HG02981 (cell line): ENCODE results near the gene TMEM95.

Experiments used
- ATAC-seq: cut with Tn5 transposase; IDR thresholded peaks from one replicate; pipeline ENCODE4 v1.9.1; 2021; ENCODE audit warnings: mild to moderate bottlenecking, moderate library complexity; ENCODE audit not compliant: unreplicated experiment

TMEM95 gene

DNA sequence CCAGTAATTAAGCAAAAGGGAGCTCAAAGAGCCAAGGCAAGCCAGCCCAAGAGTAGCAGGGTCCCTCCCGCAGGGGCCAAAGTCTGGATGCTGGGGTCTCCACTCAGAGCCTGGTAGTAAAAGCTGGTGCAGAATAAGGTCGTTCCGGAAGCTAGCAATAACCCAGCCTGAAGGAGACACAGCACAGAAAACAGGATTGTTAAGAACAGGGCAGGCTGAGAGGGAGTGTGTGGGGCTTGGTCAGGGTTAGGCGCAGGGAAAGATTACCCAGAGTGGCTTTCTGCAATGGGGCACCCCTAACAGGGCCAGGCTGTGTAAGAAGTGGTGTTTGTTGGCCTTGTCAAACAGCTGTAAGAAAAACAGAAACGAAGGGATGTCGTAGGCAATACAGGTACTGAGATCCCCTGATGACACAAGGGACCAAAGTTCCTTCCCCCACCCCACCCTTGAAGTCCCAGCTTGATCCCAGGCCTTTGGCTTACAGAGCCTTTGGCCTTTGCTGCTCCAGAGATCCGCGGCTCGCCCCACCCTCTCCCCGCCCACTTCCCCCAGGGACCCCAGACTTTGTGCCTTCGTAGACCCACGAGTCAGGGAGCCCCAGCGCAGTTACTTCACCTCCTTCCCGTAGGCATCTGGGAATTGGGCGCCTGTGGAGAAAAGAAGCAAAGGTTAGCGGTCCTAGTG, 48.2 kb downstream of the TMEM95 start:
- no peak for ATAC-seq

DNA sequence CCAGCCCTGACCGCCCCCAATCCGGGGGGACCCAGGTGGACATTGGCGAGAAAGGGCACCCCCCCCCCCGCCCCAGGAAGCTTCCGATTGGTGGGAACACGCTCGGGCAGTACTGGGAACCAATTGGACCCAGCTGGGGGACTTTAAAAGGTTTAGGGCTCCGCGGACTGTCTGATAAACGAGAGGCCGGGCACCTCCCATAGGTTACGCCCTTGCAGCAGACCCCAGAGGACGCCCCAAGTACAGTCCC, 48.7 kb downstream of the TMEM95 start:
- no peak for ATAC-seq

DNA sequence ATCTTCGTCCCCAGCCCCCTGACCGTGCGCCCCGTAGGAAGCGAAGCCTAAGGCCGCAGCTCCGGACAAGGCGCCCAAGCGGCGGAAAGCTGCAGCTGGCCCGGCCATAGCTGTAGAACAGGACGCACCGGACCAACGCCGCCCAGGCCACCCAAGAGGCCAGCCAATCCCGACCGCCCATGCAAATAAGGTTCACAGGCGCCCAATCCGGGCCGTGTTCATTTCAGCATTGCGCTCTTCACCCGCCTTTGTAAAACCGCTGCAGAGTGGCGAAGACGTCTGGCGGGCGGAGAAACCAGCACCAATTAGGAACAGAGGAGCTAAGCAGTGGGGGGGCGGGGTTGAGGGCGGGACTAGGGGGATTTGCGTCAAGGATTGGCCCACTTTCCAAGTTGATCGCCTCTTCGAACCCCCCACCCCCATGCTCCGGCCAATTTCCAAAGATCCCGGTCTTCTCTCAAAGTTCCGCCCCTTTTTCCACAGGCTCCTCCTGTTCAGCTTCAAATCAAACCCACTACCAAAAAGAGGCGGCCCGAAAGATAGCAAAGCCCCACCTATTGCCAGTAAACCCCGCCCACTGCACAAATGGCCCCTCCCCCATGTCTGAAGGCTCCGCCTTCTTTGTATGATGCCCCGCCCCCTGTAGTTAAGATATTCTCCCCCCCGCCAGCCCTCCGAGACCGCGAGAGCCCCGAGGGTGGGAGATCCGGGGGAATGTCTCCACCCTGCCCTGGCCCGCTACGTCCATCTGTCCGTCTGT, 49.2 kb downstream of the TMEM95 start, which contains the start of gene TMEM256:
Gene TMEM256 (minus strand): TSS at position 121 of the 760 bp plus-strand sequence. CDS start 13 bp downstream, at position 108.
- peak; percentile 91 for ATAC-seq

DNA sequence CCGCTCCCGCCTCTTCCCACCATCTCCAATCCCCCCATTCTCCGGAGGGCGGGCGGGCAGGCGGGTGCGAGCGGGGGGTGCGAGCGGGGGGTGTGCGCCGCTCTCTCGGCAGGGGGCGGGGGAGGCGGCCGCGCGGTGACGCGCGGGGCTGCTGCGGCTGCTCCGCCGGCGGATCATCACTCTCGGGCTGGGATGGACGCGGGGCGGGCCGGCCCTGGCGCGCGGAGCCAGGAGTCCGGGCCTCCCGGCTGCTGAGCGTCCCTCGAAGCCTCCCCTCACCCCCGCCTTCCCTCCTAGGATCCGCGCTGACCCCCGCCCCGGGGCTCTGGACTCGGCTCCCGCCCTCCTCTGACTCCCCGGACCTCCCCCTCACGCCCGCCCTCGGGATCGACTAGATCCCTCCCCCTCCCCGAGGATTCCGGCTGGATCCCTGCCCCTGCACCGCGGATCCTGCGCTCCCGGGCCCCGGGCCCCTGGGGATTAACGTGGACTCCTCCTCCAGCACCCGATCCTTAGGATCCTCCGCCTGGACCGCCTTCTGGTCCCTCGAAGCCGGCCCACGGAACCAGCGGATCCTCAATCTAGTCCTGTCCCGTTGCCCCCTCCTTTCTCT, 49.9 kb downstream of the TMEM95 start:
- ATAC-seq, result peak; percentile 7

DNA sequence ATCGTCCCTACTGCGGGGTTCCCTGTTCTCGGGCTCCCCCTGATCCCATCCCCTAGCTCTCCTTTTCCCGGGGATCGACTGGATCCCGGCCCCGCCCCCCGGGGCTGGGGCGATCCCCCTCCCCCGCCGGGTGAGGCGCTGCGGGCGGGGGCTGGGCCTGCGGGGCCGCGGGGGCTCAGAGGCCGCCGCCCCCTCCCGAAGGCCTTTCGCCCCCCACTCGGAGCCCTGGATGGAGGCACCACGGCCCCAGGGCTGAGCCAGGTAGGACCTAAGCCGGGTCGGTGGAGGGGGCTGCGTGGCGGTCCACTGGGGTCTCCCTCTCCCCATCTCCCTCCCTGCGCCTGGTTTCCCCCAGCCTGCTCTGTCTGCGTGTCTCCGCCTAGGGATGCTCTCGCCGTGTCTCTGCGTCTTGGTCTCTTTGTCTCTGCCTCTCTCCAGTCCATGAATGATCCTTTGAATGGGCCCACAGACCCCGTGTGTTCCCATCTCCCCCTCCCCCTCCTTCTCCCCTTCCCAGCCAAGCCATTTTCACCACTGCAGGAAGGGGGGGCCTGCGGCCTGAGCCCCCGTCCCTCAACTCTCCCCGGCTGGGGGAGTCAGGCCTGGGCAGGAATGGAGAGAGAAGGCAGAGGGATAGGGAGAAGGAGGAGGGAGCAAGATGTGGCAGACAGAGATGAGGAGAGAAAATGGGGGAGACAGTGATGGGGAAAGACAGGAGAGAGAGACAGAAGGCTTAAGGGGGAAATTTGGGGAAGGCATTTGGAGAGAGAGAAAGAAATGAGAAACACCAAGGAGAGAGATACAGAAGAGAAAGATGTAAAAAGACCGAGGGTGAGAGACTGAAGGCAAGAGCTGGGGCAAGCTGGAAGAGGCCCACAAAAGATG, 50.6 kb downstream of the TMEM95 start:
- ATAC-seq, result no peak

DNA sequence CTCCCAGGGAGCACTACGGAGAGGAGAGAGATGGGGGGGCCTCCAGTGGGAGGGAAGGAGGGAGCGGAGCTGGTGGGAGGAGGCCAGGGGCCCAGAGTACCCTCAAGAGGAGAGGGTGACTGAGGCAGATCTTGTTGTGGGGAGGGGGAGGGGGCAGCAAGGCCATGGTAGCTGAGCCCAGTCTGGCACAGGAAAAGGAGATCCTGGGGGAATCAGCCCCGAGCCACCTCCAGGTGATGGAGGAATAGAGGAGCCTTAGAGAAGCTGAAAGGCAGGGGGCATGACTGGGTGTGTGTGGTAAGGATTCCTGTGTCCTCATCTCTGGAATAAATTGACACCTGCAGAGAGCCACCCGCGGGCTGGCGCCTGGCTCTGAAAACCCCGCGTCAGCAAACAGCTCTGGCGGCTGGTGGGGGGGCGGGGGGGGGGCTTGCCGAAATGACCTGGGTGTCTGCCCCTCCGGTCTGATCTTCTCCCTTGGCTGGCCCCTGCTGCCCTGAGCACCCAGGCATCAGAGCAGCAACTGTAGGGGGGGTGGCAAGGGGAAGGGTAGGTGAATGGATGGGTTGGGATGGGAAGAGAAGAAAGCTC, 51.4 kb downstream of the TMEM95 start:
- ATAC-seq, result no peak
